Measurements from ENCODE around the gene WDFY2. TPM values are rescaled to one million over a fixed set of nuclear protein-coding genes. Genes with fewer than 3 reads are reported as not detected.

Gene WDFY2
- total RNA-seq, 1 donor: 10.2 TPM

DNA sequence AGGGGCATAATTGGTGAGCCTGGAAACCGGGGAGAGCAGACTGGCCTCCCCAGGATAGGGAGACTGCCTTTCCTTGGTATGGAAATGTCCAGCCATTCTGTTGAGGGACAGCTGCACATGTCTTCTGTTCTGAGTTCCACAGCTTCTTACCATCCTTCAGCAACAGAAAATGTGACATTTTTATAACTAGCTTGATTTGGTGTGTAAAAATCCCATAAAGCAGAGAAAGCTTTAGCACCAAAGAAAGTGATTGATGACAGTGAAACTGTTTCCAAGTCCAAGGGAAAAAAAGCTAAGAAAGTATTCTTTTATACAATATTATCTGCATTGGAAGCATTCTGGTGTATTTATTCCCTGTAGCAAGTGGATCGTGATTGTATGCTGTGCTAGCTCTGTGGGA lies 157.8 kb downstream of the WDFY2 start:
- no peak overlapping the region for H3K4me3 ChIP-seq (ENCODE audit: low read depth, low read length)
- TF ChIP-seq, protein P1, sequence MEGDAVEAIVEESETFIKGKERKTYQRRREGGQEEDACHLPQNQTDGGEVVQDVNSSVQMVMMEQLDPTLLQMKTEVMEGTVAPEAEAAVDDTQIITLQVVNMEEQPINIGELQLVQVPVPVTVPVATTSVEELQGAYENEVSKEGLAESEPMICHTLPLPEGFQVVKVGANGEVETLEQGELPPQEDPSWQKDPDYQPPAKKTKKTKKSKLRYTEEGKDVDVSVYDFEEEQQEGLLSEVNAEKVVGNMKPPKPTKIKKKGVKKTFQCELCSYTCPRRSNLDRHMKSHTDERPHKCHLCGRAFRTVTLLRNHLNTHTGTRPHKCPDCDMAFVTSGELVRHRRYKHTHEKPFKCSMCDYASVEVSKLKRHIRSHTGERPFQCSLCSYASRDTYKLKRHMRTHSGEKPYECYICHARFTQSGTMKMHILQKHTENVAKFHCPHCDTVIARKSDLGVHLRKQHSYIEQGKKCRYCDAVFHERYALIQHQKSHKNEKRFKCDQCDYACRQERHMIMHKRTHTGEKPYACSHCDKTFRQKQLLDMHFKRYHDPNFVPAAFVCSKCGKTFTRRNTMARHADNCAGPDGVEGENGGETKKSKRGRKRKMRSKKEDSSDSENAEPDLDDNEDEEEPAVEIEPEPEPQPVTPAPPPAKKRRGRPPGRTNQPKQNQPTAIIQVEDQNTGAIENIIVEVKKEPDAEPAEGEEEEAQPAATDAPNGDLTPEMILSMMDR (IDR thresholded peaks at IDR 0.05; ENCODE audit: insufficient read depth, low read length): no peak
- no peak for DNase-seq (ENCODE audit: low read depth)

DNA sequence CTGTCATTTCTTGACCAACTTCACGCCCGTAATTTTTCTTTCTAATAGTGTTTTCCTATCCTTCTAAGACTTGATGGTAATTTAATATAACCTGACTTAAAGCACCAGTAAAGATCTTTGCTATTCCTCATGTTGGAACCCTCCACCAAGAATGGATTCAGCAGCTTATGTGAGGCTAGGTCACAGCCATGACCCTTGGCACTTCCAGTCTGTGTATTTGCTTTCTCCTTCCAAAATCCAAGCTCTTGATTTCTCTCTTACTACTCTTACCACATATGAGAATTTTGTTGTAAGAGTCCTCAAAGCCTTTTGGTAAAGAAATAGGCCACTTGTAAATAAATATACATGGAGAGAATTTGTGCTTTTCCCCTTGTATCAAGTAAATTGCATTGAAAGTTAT lies 158.3 kb downstream of the WDFY2 start:
- no peak for DNase-seq (ENCODE audit: low read depth)
- TF ChIP-seq, protein P1 (IDR thresholded peaks at IDR 0.05; ENCODE audit: insufficient read depth, low read length): no peak
- H3K4me3 ChIP-seq (ENCODE audit: low read depth, low read length): no peak overlapping the region

DNA sequence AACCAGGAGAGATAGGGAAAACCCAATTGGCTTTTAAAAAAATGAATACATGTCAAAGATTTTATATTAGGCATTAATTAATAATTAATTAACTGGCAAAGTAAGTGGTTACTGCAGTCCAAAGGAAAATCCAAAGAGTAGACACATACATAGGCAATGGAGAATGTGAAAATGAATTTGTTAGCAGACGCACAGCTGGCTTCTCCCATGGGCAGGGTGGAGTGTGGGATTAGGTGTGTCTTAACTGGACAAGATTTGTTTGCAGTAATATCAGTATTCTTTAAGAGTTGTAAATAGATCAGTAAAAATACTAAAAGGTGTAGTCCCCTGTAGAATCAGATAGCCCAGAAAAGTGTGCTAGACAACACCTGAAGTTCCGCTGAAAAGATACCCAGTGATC lies 161.0 kb downstream of the WDFY2 start:
- DNase-seq (ENCODE audit: low read depth): no peak
- no peak overlapping the region for H3K4me3 ChIP-seq (ENCODE audit: low read depth, low read length)
- TF ChIP-seq, protein P1 (IDR thresholded peaks at IDR 0.05; ENCODE audit: insufficient read depth, low read length): no peak

DNA sequence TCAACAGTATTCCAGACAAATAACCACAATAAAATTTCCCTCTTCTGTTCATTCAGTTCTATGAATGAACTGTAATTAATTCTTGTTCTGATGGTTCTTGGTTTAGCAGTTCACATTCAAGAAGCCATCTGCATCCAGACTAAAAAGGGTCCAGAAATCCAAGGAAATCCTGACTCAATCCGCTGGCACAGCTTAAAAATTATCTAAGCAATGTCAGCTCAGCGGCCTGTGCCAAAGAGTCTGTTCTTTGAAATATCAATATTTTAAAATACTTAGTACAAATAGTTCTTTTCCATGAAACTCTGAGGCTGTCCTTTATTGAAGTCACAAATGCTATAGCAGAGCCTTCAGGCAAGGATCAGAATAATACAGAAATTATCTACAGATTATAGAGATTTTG lies 162.5 kb downstream of the WDFY2 start:
- TF ChIP-seq, protein P1 (IDR thresholded peaks at IDR 0.05; ENCODE audit: insufficient read depth, low read length): no peak
- no peak overlapping the region for H3K4me3 ChIP-seq (ENCODE audit: low read depth, low read length)
- DNase-seq (ENCODE audit: low read depth): peak; percentile 30

DNA sequence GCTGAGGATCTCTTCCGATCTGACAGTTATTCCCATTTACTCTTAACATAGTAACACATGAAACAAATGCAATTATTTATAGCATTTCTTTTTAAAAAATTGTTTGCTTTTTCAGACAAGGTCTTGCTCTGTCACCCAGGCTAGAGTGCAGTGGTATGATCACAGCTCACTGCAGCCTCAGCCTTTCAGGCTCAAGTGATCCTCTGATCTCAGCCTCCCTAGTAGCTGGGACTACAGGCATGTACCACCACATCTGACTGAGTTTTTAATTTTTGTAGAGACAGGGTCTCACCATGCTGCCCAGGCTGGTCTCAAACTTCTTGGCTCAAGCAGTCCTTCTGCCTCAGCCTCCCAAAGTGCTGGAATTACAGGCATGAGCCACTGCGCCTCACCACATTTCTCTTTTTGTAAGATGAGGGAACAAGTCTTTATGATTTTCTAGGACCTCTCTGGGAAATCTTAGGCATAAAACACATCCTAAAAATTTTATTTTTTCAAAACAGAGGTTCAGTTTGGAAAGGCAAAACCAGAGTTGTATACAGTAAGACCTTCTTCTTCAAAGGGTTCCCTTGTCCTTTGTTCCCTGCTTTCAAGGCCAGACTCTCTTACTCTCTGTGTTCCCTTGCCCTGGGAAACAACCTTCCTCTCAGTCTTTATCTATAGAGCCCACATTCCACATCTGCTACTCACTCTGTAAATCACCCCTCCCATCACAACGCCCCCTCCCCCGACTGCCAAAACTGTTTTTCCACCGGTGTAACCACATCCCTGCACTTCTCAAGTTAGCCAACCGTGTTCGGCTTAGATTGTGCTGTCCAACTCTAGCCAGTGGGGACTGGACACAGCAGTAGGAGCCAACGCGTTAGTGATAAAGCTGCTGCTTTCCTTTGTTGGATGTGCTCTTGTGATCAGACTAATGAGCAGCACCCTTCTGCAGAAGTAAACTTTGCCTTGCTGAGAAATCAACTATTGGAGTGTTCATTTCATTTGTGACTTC lies 163.5 kb downstream of the WDFY2 start:
- TF ChIP-seq, protein P1 (IDR thresholded peaks at IDR 0.05; ENCODE audit: insufficient read depth, low read length): no peak
- no peak overlapping the region for H3K4me3 ChIP-seq (ENCODE audit: low read depth, low read length)
- no peak for DNase-seq (ENCODE audit: low read depth)

DNA sequence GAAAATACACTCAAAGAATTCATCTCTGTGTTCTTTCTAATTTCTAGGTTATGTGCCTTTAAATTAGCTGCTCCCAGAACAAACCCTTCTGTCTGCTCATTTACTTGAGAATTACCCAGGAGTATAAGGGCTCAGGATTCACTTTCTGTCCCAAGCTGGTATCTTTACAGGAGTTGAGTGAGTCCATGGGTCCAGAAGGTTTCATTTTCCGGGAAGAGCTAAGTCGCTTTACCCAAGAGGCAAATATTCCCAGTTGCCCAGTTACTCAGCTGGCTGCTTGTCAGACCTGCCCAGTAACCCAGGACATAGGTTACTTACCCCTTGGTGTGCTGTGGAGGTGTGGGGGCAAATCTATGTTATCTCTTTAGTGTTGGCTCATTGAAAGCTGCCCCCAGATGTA lies 172.4 kb downstream of the WDFY2 start:
- DNase-seq (ENCODE audit: low read depth): no peak
- TF ChIP-seq, protein P1 (IDR thresholded peaks at IDR 0.05; ENCODE audit: insufficient read depth, low read length): no peak
- no peak overlapping the region for H3K4me3 ChIP-seq (ENCODE audit: low read depth, low read length)

Measured in fibroblast of the aortic adventitia (primary cell).